Kidney (tissue), 14 donors: ENCODE measurements around the gene MEI4. TPM values are rescaled to one million over a fixed set of nuclear protein-coding genes. Genes with fewer than 3 reads are reported as not detected.

Experiments
- DNase-seq, 5 donors: peaks; one replicate each; pipeline ENCODE4 v3.0.0-alpha.2; 2013 to 2020
- FAIRE-seq: peaks from 2 replicates; lab custom pipeline; 2012; peaks lifted over from hg19 to GRCh38; lab: Jason Lieb, UNC
- H3K27ac ChIP-seq, 2 donors: one replicate each; pipeline ENCODE4 v1.7.0; 2013; ENCODE audit warnings: low read depth in 2 of 2, low read length in 2 of 2, inconsistent platforms in 1 of 2
- H3K27me3 ChIP-seq: one replicate; pipeline ENCODE4 v1.7.1; 2013; ENCODE audit warnings: low read length, inconsistent platforms; ENCODE audit not compliant: control insufficient read depth, insufficient read depth
- H3K36me3 ChIP-seq, 3 donors: one replicate each; pipeline versions ENCODE4 v1.7.0 to v1.7.1; 2013; ENCODE audit warnings: low read length in 3 of 3, control low read depth in 1 of 3, inconsistent platforms in 1 of 3; ENCODE audit not compliant: insufficient read depth in 3 of 3, control insufficient read depth in 2 of 3
- H3K4me1 ChIP-seq, 3 donors: one replicate each; pipeline versions ENCODE4 v1.7.0 to v1.7.1; 2013; ENCODE audit warnings: low read length in 3 of 3, inconsistent platforms in 1 of 3, low read depth in 1 of 3; ENCODE audit not compliant: control insufficient read depth in 2 of 3, insufficient read depth in 2 of 3
- H3K4me3 ChIP-seq, 3 donors: one replicate each; pipeline versions ENCODE4 v1.7.0 to v1.8.1; 2013; ENCODE audit warnings: low read length in 3 of 3, control low read depth in 1 of 3, inconsistent platforms in 1 of 3
- H3K9ac ChIP-seq, 3 donors: one replicate each; pipeline versions ENCODE4 v1.7.0 to v1.7.1; 2013; ENCODE audit warnings: low read length in 3 of 3, control low read depth in 1 of 3, inconsistent platforms in 1 of 3
- H3K9me3 ChIP-seq, 3 donors: one replicate each; pipeline versions ENCODE4 v1.7.0 to v1.7.1; 2013; ENCODE audit warnings: low read length in 3 of 3, control low read depth in 1 of 3, inconsistent platforms in 1 of 3; ENCODE audit not compliant: control insufficient read depth in 2 of 3, insufficient read depth in 1 of 3
- intact Hi-C: fragments of 100-400 bp; cut with DNase I; formaldehyde crosslinking; loops from one replicate; pipeline ENCODE4 v1.11.1; 2022
- polyA plus RNA-seq: library from polyadenylated mRNA; stranded (reverse); fragments of 350-450 nt; fragmentation: Illumina TruSeq; extraction: RNeasy Lipid Tissue Mini Kit (QIAGEN cat#74804); gene quantifications from one replicate; pipeline ENCODE4 v1.2.3, GENCODE V29; 2014; ENCODE audit warnings: low read depth, low replicate concordance; ENCODE audit not compliant: insufficient read depth
- total RNA-seq: library from RNA; stranded (reverse); fragmentation: NEBNext Ultra II Directional; extraction: Animal tissue kit (Norgen Biotek cat#: 25700); gene quantifications from one replicate; pipeline ENCODE4 v1.2.1, GENCODE V29; 2021
- TF ChIP-seq, protein P1 (sequence below): IDR thresholded peaks from 3 replicates; pipeline ENCODE4 v1.5.1; 2012; ENCODE audit warnings: mild to moderate bottlenecking, moderate library complexity, borderline replicate concordance; ENCODE audit not compliant: insufficient read depth; ENCODE audit errors: extremely low read depth
- donor health status: control.
- donor health status: control.
- donor health status: control.
- donor health status: control.
- donor health status: control.
- donor health status: DM: yes; HTN: yes; CAD: no.
- donor health status: Normal renal cell carcinoma (clear cell type).

MEI4 gene
- total and polyA plus RNA-seq, 2 donors from 2014 or later, result 1.2 to 2.3 TPM

DNA sequence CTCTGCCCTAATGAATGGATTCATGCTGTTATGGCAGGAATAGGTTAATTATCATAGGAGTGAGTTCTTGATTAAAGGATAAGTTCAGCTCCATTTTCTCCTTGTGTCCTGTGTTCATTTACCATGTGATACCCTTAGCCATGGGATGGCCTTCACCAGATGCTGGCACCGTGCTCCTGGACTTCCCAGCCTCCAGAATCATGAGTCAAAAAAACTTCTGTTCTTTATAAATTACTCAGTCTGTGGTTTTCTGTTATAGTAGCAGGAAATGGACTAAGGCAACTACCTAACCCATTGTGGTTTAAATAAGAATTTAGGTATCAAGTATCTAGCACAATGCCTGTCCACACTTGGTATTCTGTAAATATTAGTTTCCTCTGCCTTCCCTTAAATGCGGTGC lies 223.5 kb downstream of the MEI4 start:
- no peaks in the 10 kb centered on the region for H3K9me3 ChIP-seq
- no peaks in the 10 kb centered on the region for H3K4me1 ChIP-seq
- DNase-seq (no peak), FAIRE-seq (no peak)
- intact Hi-C loops, result no loop called here
- TF ChIP-seq, protein P1, sequence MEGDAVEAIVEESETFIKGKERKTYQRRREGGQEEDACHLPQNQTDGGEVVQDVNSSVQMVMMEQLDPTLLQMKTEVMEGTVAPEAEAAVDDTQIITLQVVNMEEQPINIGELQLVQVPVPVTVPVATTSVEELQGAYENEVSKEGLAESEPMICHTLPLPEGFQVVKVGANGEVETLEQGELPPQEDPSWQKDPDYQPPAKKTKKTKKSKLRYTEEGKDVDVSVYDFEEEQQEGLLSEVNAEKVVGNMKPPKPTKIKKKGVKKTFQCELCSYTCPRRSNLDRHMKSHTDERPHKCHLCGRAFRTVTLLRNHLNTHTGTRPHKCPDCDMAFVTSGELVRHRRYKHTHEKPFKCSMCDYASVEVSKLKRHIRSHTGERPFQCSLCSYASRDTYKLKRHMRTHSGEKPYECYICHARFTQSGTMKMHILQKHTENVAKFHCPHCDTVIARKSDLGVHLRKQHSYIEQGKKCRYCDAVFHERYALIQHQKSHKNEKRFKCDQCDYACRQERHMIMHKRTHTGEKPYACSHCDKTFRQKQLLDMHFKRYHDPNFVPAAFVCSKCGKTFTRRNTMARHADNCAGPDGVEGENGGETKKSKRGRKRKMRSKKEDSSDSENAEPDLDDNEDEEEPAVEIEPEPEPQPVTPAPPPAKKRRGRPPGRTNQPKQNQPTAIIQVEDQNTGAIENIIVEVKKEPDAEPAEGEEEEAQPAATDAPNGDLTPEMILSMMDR, result no peak
- no peaks in the 10 kb centered on the region for H3K27me3 ChIP-seq
- H3K4me3 ChIP-seq, result no peak overlapping the region
- no peak overlapping the region for H3K9ac ChIP-seq
- H3K27ac ChIP-seq, result no peak overlapping the region
- no peaks in the 10 kb centered on the region for H3K36me3 ChIP-seq

DNA sequence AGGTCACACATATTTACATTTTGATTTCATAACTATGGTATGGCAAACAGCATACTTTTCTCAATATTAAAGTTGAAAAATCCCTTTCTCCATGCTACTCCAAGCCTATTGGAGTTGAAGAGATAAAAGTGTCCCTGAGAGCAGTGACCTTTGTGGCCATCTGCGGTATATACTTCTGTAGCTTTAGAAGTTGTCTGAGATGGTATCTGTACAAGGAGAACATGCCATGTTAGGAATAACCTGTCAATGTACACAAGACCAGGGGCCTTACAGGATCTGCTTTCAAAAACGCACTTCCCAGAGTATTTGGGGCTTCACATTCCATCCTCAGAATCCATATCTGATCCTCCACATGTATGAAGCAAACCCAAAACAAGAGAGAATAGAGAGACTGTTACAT lies 226.7 kb downstream of the MEI4 start:
- TF ChIP-seq, protein P1, result no peak
- Histone ChIP-seq H3K36me3 (no peaks in the 10 kb centered on the region), H3K27me3 (no peaks in the 10 kb centered on the region), H3K27ac (no peak overlapping the region), H3K4me3 (no peak overlapping the region), H3K9ac (no peak overlapping the region), H3K4me1 (no peaks in the 10 kb centered on the region), H3K9me3 (no peaks in the 10 kb centered on the region)
- DNase-seq (no peak), FAIRE-seq (no peak)
- intact Hi-C loops, result no loop called here

DNA sequence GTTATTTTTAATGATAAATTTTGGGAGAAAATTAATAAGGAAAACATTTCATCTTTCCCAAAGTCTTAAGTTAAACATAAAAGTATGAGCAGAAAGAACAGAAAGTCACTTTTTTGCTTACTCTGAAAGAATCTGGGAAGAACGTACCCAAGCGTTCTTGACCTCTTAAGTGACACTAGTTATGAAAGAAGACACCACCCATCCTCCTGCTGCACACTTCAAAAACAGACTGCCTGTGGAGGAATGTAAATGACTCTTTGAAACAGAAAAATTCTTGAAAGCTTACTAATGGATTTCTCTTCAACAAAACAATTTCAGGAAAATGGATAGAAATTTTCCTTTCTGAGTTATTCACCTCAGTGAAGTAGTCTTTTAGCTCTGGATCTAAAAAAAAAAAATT lies 227.7 kb downstream of the MEI4 start:
- Histone ChIP-seq H3K36me3 (no peaks in the 10 kb centered on the region), H3K4me3 (no peak overlapping the region), H3K27me3 (no peaks in the 10 kb centered on the region), H3K9me3 (no peaks in the 10 kb centered on the region), H3K4me1 (no peaks in the 10 kb centered on the region), H3K9ac (no peak overlapping the region), H3K27ac (no peak overlapping the region)
- intact Hi-C loops, result no loop called here
- TF ChIP-seq, protein P1, result no peak
- DNase-seq, result peak in 1 of 5 donors; percentile 2
- no peak for FAIRE-seq

DNA sequence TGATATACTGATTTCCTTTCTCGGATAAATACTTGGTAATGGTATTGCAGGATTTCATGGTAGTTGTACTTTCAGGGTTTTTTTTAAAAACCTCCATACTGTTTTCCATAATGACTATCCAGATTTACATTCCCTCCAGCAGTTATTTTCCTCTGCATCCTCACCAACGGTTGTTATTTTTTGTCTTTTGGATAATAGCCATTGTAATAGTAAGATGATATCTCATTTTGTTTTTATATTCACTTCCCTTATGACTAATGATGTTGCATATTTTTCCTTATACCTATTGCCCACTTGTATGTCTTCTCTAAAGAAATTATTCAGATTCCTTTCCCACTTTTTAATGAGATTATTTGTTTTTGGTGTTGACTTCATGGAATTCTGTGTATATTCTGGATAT lies 231.0 kb downstream of the MEI4 start:
- Histone ChIP-seq H3K4me3 (no peak overlapping the region), H3K27ac (no peak overlapping the region), H3K9me3 (no peaks in the 10 kb centered on the region), H3K9ac (no peak overlapping the region), H3K27me3 (no peaks in the 10 kb centered on the region), H3K36me3 (no peaks in the 10 kb centered on the region), H3K4me1 (no peaks in the 10 kb centered on the region)
- intact Hi-C loops, result no loop called here
- DNase-seq (no peak), FAIRE-seq (no peak)
- TF ChIP-seq, protein P1, result no peak
